Midbrain (tissue), 1 donor: ENCODE measurements around the gene CT45A1.
"Not testable (repeated sequence)": the region's sequence is repeated elsewhere in the genome, so short reads cannot be mapped to it uniquely, and the experiment has no call there.

Experiments
- DNase-seq: peaks from one replicate; lab custom pipeline; 2025; lab: John Stamatoyannopoulos, UW

CT45A1 gene

GRCh38 chrX:135713183-135713689 is at the start of gene CT45A1:
TSS of gene CT45A1 (plus strand) at chrX:135713639. CDS start at chrX:135718941, 5,302 bp downstream.
- DNase-seq, result not testable (repeated sequence)

- DNase-seq, result not testable (repeated sequence)
Observed at GRCh38 chrX:135672979-135673378, 40.5 kb upstream of the CT45A1 start.

DNA sequence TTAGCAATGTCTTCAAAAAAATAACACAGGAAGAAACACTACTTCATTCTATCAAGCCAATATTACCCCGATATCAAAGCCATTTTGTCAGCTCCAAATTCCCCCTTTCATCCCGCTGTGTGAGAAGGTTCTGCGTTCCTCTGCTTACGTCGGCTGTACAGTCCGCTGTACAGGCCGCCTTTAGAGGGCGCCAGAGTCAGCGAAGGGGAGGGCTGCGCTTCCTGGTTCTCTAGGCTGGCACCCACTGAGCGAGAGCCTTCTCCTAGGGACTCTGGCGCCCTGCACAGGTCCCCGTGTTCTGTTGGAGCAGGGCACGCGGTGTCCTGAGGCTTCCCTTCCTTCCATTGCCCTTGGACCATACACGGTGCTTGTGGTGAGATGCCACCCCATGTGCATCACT is 25.3 kb upstream of the CT45A1 start:
- no peak for DNase-seq

DNA sequence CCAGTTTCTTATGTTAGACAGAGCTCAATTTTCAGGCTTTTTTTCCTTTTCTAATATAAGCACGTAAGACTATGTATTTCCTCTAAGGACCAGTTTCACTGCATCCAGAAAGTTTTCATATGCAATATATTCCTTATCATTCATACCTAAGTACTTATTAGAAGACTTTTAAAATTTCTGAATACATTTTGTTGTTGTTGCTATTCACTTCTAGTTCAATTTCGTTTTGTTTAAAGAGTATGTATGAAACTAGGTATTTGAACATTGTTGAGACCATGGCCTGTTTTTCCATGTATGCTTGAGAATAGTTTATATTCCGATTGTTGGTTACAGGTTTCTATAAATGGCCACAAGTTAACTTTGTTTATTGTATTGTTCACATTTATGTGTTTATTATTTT is 18.0 kb upstream of the CT45A1 start:
- DNase-seq, result no peak

DNA sequence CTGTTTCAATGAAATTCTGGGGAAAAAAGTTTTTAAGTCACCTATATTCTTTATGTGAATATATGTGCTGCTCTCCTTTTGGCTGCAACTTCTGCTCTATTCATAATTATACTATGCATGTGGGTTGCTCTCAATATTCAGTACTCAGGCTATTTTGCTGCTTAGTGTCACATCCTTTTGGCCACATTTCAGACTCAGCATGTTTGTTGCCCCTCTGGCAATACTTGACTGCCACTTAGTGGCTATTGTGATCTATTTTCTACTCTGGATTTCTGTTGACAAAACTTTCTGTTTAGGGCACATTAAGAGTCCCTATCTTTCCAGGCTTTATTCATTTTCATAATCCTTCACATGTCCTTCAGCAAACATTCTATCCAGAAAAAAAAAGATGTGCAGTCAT is 15.8 kb upstream of the CT45A1 start:
- no peak for DNase-seq

- DNase-seq, result no peak
Observed at GRCh38 chrX:135698924-135699323, 14.5 kb upstream of the CT45A1 start.

- DNase-seq, result no peak
Observed at GRCh38 chrX:135707880-135708279, 5.6 kb upstream of the CT45A1 start.

DNA sequence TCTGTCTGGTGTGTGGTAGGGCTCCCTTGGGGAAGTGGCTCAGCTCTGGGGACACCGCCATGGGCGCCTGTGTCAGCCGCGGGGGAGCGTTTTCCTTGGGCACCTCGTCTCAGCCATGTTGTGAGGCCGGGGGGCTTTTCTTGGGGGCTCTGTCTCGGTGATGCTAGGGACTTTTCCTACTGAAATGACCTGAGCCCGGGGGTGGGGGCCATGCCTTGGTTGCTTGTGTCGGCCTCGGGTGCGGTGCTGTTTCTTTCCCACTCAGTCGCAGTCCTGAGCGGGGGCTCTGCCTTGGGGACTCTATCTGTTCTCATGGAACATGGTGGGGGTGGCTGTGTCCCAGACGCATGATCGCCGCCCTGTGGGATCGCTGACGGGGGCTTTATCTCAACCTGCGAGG is 356 bp downstream of the CT45A1 start:
- no peak for DNase-seq

GRCh38 chrX:135734666-135735065 is 21.2 kb downstream of the CT45A1 start:
- DNase-seq, result not testable (repeated sequence)

GRCh38 chrX:135737366-135738071 is 24.1 kb downstream of the CT45A1 start:
- DNase-seq, result no peak

- DNase-seq, result no peak
Observed at GRCh38 chrX:135740681-135741149, 27.3 kb downstream of the CT45A1 start.

DNA sequence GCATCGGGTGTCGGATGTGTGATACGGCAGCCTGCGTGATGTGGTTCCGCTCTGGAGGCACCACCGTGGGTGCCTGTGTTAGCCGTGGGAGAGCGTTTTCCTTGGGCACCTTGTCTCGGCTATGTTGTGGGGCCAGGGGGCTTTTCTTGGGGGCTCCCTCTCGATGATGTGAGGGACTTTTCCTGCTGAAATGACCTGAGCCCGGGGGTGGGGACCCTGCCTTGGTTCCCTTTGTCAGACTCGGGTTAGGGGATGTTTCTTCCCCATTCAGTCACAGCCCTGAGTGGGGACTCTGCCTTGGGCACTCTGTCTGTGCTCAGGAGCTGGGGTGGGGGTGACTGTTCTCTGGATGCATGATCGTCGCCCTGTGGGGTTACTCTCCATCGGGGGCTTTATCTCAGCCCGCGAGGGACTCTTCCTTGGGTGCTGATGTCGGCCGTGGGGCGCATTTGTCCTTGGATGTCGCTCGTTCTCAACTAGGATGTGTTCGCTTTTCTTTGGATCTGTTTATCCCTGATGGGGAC is 27.8 kb downstream of the CT45A1 start:
- no peak for DNase-seq

DNA sequence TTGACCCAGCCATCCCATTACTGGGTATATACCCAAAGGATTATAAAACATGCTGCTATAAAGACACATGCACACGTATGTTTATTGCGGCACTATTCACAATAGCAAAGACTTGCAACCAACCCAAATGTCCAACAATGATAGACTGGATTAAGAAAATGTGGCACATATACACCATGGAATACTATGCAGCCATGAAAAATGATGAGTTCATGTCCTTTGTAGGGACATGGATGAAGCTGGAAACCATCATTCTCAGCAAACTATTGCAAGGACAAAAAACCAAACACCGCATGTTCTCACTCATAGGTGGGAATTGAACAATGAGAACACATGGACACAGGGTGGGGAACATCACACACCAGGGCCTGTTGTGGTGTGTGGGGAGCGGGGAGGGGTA is 31.3 kb downstream of the CT45A1 start:
- DNase-seq, result not testable (repeated sequence)

DNA sequence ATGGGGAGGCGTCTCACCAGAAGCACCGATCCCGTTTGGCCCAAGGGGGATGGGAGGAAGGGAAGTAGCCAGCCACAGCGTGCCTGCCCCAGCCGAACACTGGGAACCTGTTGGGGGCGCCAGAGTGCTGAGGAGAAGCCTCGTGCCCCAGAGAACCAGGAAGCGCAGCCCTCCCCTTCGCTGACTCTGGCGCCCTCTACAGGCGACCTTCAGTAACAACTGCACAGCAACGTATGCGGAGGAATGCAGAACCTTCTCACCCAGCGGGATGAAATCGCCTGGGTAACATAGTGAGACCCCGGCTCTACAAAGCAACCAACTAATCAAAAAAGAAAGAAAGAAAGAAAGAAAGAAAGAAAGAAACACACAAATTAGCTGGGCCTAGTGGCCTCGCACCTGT is 54.7 kb downstream of the CT45A1 start, which contains the start of gene CT45A3:
Gene CT45A3 (minus strand): TSS at position 101 of the 400 bp plus-strand sequence. CDS start 3,747 bp downstream, outside the sequence.
- DNase-seq, result not testable (repeated sequence)
